HL-60/S4 treated with phorbol 12-myristate 13-acetate at 8.2 ng/mL for 4 days and 3 days (cell line): ENCODE results near the gene SLC18A3.

Experiments
- in situ Hi-C: fragments of 300-500 bp; cut with MboI; formaldehyde crosslinking; loops from 2 replicates; pipeline ENCODE4 v1.15.0; 2022; ENCODE audit warnings: low sequenced_read_pairs

SLC18A3 gene

GRCh38 chr10:49649936-49650723, 40.0 kb downstream of the SLC18A3 start:
- in situ Hi-C loops = no loop called here

DNA sequence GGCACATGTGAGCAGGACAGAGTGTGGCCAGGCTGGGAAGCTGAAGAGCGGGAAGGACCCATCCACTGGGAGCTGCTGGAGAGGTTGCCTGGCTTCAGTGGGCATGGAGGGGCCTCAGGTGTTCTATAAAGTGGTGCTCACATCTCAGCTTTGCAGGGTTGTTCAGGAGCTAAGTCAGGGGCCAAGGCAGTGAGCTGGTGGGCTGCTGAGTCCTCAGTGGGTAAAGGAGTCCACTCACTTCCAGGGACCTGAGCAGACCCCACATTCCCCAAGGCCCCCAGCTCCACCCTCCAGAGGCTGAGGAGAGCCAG, 40.6 kb downstream of the SLC18A3 start:
- in situ Hi-C loops = no loop called here

DNA sequence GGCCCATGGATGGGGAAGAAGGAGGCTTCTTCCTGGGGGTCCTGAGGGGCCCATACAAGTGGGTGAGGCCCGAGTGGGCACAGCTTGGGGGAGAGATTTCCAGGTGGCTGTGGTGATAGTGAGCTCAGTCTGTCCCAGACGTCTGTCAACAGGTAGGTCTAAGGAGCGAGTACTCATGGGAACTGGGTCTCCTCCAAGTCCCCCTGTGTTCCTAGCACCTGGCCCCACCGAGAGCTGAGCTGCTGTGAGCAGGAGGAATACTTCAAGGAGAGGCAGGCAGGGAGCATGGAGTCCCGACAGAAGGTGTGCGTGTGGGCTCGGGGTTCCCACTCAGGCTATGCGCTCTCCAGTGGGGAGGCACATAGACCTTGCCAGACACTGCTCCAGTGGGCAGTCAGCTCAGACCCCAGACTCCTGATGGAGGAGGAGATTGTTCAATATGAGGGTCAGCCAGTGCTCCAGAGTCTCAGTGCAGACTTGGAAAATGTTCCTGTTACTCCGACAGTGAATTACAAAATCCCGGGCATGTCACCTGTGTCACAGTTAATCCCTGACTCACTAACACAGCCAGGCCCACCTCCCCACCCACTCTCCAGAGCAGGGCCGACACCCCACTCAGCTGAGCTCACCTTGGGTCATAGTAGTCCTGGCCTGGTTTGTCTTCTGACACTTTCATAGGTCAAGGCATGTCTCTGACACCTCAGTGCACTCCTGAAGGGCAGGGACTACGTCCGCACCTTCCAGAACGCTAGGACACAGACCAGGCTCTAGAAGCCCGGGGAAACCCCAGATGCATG, 41.1 kb downstream of the SLC18A3 start:
- in situ Hi-C loops = no loop called here

DNA sequence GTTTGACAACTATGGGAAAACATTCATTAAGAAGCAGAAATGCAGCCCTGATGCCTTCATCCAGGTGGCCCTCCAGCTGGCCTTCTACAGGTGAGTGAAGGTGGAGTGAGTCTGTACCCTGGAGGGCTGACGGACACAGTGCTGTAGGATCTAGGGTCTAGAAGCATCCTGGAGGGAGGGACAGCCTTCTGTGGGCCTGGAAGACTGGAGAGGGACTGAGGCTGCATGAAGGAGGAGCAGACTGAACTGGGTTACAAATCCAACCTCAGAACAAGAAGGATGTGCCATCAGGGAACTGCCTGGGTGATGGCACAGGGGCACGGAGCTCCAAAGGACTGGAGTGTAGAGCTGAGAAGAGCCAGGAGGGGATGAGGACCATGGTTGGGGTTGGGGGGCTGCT, 41.8 kb downstream of the SLC18A3 start:
- in situ Hi-C loops = no loop called here

- in situ Hi-C loops = no loop called here
These were observed 42.5 kb downstream of the SLC18A3 start for GRCh38 chr10:49652421-49653272.

- in situ Hi-C loops = no loop called here
These were observed 43.3 kb downstream of the SLC18A3 start for GRCh38 chr10:49653273-49653929.

DNA sequence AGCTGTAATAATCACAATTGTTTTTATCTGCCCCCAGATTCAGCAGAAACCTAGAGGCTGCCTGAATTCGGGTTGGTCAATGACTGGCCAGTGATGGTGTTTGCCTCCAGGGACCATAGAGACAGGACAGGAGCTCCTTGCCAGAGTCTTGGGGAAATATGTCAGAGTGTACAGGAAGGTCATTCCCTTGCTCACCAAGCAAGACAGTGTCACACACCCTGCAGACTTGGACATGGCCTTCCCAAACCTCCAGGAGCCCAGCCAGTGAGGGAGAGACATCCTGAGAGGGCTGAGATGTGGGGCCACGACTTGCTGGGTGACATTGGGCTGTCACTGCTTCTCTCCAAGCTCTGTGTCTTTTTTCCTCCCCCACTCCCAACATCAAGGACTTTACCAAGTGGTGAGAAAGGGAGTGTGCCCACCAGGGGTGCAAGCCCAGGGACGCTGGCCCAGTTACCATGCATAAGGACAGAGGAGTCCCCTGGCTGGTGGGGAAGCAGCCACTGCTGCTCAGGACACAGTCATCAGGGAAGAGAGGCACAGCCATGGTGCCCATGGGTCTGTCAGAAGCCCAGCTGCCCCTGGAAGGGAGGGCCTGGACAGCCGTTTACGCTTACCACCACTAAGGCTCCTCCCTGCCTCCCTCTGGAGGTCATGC, 44.1 kb downstream of the SLC18A3 start:
- in situ Hi-C loops = no loop called here

- in situ Hi-C loops = no loop called here
These were observed 45.0 kb downstream of the SLC18A3 start for GRCh38 chr10:49655099-49655498.

GRCh38 chr10:49656845-49657493, 46.9 kb downstream of the SLC18A3 start:
- in situ Hi-C loops = no loop called here

DNA sequence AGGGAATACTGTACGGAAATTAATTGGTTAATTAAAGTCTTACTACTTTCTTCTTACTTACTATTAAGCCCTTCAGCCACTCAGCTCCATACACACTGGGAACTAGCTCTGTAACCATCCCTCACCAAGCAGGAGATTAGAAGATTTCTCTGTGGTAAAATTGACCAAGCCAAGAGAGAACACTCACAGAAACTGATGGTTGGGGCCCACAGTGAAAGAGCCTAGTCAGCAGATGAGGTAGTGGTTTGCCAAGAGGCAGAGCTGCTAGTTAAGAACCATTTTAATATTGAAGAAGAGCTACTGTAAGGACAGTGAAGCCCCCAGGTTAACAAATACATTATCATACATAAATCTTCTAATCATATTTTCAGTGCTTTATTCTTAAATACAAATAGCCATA, 47.5 kb downstream of the SLC18A3 start:
- in situ Hi-C loops = no loop called here

- in situ Hi-C loops = no loop called here
These were observed 51.2 kb downstream of the SLC18A3 start for GRCh38 chr10:49661140-49661856.
